HepG2 (cell line): ENCODE data around the gene ELOVL5. TPM values are rescaled to one million over a fixed set of nuclear protein-coding genes. Genes with fewer than 3 reads are reported as not detected.
A peak's percentile ranks its signal among the peaks of the same experiment; 100 is the strongest.

Experiments
- ATAC-seq: fragments of 200-7000 bp; cut with Tn5 transposase; 3 replicates; pipeline ENCODE4 v1.9.1; 2020; ENCODE audit warnings: mild to moderate bottlenecking, moderate library complexity
- BruUV-seq: library from RNA; stranded (reverse); fragments of 400-500 nt; replicated peaks from 2 replicates; lab custom pipeline; 2021; lab: Mats Ljungman, UMichigan
- CTCF ChIA-PET: fragments of 300-600 bp; formaldehyde crosslinking; extraction: SDS; loops from one replicate; lab custom pipeline; 2021; ENCODE audit warnings: low total read pairs, inconsistent platforms, low intra/inter-chr PET ratio; lab: Yijun Ruan, JAX
- POLR2A ChIA-PET: fragments of 350-600 bp; sonication (Branson Sonifier 250); formaldehyde crosslinking; loops from one replicate; lab custom pipeline; 2020; ENCODE audit warnings: antibody characterized with exemption, inconsistent platforms; lab: Yijun Ruan, JAX
- DNase-seq: peaks from one replicate; pipeline ENCODE4 v3.0.0-alpha.2; 2015; ENCODE audit warnings: low spot score
- FAIRE-seq: peaks from 3 replicates; lab custom pipeline; 2011; peaks lifted over from hg19 to GRCh38; lab: Jason Lieb, UNC
- H2AFZ ChIP-seq: one replicate; pipeline ENCODE4 v1.6.1; 2011; ENCODE audit warnings: low read length, inconsistent platforms
- H3K27ac ChIP-seq: fragments of 300-600 bp; 3 replicates; pipeline ENCODE4 v1.8.0; 2011; ENCODE audit warnings: mixed run types, mild to moderate bottlenecking, mixed read lengths, low read length, inconsistent platforms; ENCODE audit not compliant: insufficient read depth; ENCODE audit errors: extremely low read length
- H3K27me3 ChIP-seq, 2 experiments: fragments of 200-600 bp in 1 of 2; 2 replicates in 1 of 2; 3 replicates in 1 of 2; pipeline versions ENCODE4 v1.6.0 to v1.8.0; 2011; ENCODE audit warnings: low read length in 2 of 2, mild to moderate bottlenecking in 2 of 2, moderate library complexity in 2 of 2, inconsistent platforms in 1 of 2; ENCODE audit not compliant: insufficient read depth in 2 of 2, control insufficient read depth in 1 of 2
- H3K36me3 ChIP-seq, 2 experiments: fragments of 200-600 bp in 1 of 2; replicated peaks in 1 of 2; 2 replicates in 1 of 2; 3 replicates in 1 of 2; pipeline versions ENCODE4 v1.5.1 to v1.8.0; 2011; ENCODE audit warnings: low read length in 2 of 2, inconsistent platforms in 1 of 2; ENCODE audit not compliant: insufficient read depth in 2 of 2, control insufficient read depth in 1 of 2
- H3K4me1 ChIP-seq: 2 replicates; pipeline ENCODE4 v1.5.1; 2012; ENCODE audit warnings: low read length, inconsistent platforms; ENCODE audit not compliant: insufficient read depth
- H3K4me2 ChIP-seq: 2 replicates; pipeline ENCODE4 v1.6.0; 2011; ENCODE audit warnings: low read depth, low read length, inconsistent platforms
- H3K4me3 ChIP-seq, 3 experiments: fragments of 200-600 bp in 1 of 3; sonication (generic), shearing (Covaris generic) in 1 of 3; replicated peaks in 1 of 3; 2 replicates each; pipeline ENCODE4 v1.5.1; 2011 to 2016; ENCODE audit warnings: low read length in 3 of 3, inconsistent platforms in 2 of 3, low read depth in 2 of 3, mild to moderate bottlenecking in 2 of 3, control low read depth in 1 of 3, mixed read lengths in 1 of 3; ENCODE audit not compliant: insufficient read depth in 1 of 3
- H3K79me2 ChIP-seq: one replicate; pipeline ENCODE4 v1.6.1; 2011; ENCODE audit warnings: low read length, inconsistent platforms; ENCODE audit not compliant: insufficient read depth
- H3K9ac ChIP-seq: 2 replicates; pipeline ENCODE4 v1.6.0; 2011; ENCODE audit warnings: mild to moderate bottlenecking, low read depth, low read length, inconsistent platforms; ENCODE audit not compliant: insufficient read depth
- H3K9me3 ChIP-seq: 2 replicates; pipeline ENCODE4 v1.5.1; 2012; ENCODE audit warnings: mild to moderate bottlenecking, low read length
- H4K20me1 ChIP-seq: 2 replicates; pipeline ENCODE4 v1.6.0; 2011; ENCODE audit warnings: inconsistent platforms, mild to moderate bottlenecking, low read length, moderate library complexity; ENCODE audit not compliant: insufficient read depth
- AHR ChIP-seq: IDR thresholded peaks from 2 replicates; pipeline ENCODE4 v1.6.1; 2018; ENCODE audit warnings: missing genetic modification reagents, missing compliant biosample characterization
- BCL3 ChIP-seq: sonication (generic); formaldehyde crosslinking; IDR thresholded peaks from 2 replicates; pipeline ENCODE4 v1.5.1; 2020; ENCODE audit warnings: mild to moderate bottlenecking, missing genetic modification reagents, moderate library complexity
- ISX ChIP-seq: sonication (generic); formaldehyde crosslinking; conservative IDR thresholded peaks from 2 replicates; pipeline ENCODE4 v1.5.0; 2020; ENCODE audit warnings: missing genetic modification reagents
- NFE2L2 ChIP-seq: fragments of 150-350 bp; IDR thresholded peaks from 2 replicates; pipeline ENCODE4 v1.6.1; 2014; ENCODE audit warnings: low read length
- RBM22 ChIP-seq: fragments of 200-400 bp; formaldehyde crosslinking; optimal IDR thresholded peaks from 2 replicates; pipeline ENCODE3; 2017; ENCODE audit warnings: mild to moderate bottlenecking, low read length, moderate library complexity
- SKI ChIP-seq: fragments of 450-650 bp; IDR thresholded peaks from one replicate; pipeline ENCODE4 v1.6.1; 2018; ENCODE audit warnings: mild to moderate bottlenecking; ENCODE audit not compliant: partially characterized antibody
- TMF1 ChIP-seq: sonication (generic); formaldehyde crosslinking; IDR thresholded peaks from 2 replicates; pipeline ENCODE4 v1.8.1; 2022; ENCODE audit warnings: low read depth, missing genetic modification reagents
- ZFP37 ChIP-seq: sonication (generic); formaldehyde crosslinking; IDR thresholded peaks from 2 replicates; pipeline ENCODE4 v1.4.0; 2020; ENCODE audit warnings: missing genetic modification reagents, borderline replicate concordance
- ZNF274 ChIP-seq: sonication (generic); formaldehyde crosslinking; IDR thresholded peaks from 2 replicates; pipeline ENCODE4 v1.5.1; 2020; ENCODE audit warnings: mild to moderate bottlenecking, missing genetic modification reagents
- ZNF557 ChIP-seq: sonication (generic); formaldehyde crosslinking; IDR thresholded peaks from 2 replicates; pipeline ENCODE4 v1.4.0; 2020; ENCODE audit warnings: missing genetic modification reagents
- WGBS: methylation state at CpG from one replicate; pipeline ENCODE4 v1.1.6; 2017; ENCODE audit warnings: low lambda C conversion rate; 5-methylcytosine and 5-hydroxymethylcytosine counted together
- in situ Hi-C: cut with HindIII; loops from 2 replicates; pipeline ENCODE4 v1.10.0; 2017; ENCODE audit warnings: low pct_unique_long_range_greater_than_20kb; ENCODE audit not compliant: extremely low pct_ligation_motif_present
- intact Hi-C: fragments of 100-400 bp; cut with micrococcal nuclease; formaldehyde crosslinking; loops from one replicate; pipeline ENCODE4 v1.10.0; 2022; ENCODE audit not compliant: unreplicated experiment
- polyA plus RNA-seq, 8 experiments: library from polyadenylated mRNA; depleted of rRNA in 3 of 8; stranded (reverse) in 7 of 8; unstranded in 1 of 8; fragments of >200 nt; fragmentation: Illumina TruSeq in 4 of 8; extraction: Trizol in 4 of 8; gene quantifications; 2 replicates each; pipeline versions ENCODE4 v1.2.1 to v1.2.3, GENCODE V29; 2011 to 2016; ENCODE audit warnings: low read depth in 4 of 8, missing spikeins in 1 of 8, mixed read lengths in 1 of 8; ENCODE audit not compliant: insufficient read depth in 1 of 8
- total RNA-seq, 5 experiments: library from RNA; depleted of rRNA; stranded (reverse); fragments of >200 nt; fragmentation: Illumina TruSeq; extraction: Trizol; gene quantifications; 2 replicates each; pipeline ENCODE4 v1.2.3, GENCODE V29; 2016; ENCODE audit warnings: low read depth in 1 of 5
- TF ChIP-seq, protein P1 (sequence below): sonication (generic); formaldehyde crosslinking; IDR thresholded peaks from 2 replicates; pipeline ENCODE4 v1.4.0; 2020; ENCODE audit warnings: missing genetic modification reagents, borderline replicate concordance

The ELOVL5 gene
- total and polyA plus RNA-seq, 2 of the 13 experiments (the other 11 are each of a cell fraction or from before 2014, with no cell fraction given) = 50.1 to 72.4 TPM

DNA sequence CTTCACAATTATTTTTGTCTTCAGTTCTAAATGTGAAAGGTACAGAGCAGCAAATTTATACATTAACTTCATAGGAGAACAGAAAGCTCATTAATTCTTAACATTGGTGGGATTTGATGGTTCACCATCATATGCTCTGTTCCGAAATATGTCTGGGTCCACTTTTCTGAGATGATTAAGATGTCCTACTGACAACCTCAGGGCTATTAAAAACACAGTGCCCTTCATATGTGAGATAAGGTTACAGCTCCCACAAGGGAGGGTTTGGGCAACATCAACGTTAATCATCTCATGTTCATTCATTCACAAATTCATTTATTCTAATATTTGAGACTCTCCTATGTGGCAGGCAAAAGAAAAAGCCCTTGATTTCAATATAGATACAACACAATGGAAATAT, 91.2 kb downstream of the ELOVL5 start (continued):
- TF ChIP-seq, protein P1, sequence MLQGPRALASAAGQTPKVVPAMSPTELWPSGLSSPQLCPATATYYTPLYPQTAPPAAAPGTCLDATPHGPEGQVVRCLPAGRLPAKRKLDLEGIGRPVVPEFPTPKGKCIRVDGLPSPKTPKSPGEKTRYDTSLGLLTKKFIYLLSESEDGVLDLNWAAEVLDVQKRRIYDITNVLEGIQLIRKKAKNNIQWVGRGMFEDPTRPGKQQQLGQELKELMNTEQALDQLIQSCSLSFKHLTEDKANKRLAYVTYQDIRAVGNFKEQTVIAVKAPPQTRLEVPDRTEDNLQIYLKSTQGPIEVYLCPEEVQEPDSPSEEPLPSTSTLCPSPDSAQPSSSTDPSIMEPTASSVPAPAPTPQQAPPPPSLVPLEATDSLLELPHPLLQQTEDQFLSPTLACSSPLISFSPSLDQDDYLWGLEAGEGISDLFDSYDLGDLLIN = no peak
- TF ChIP-seq ISX (CRISPR knock-in tag) (no peak), ZNF557 (no peak)

GRCh38 chr6:53257001-53257400, 91.7 kb downstream of the ELOVL5 start:
- POLR2A ChIA-PET = no interaction called here
- intact Hi-C loops (no loop called here), in situ Hi-C loops (no loop called here)
- BruUV-seq = no TSS peak
- Histone ChIP-seq H3K36me3 (peaks cover 3 to 17% of the 10 kb centered on the region in 2 experiments; a peak in 4 of 5 replicates), H3K4me2 (no peak overlapping the region), H3K79me2 (no peaks in the 10 kb centered on the region), H3K27ac (no peak overlapping the region), H3K27me3 (no peaks in the 10 kb centered on the region; a peak in 1 of 5 replicates), H3K4me3 (no peak overlapping the region), H3K9ac (no peak overlapping the region), H3K9me3 (no peaks in the 10 kb centered on the region), H2AFZ (no peak overlapping the region), H3K4me1 (no peaks in the 10 kb centered on the region), H4K20me1 (no peaks in the 10 kb centered on the region)
- ATAC-seq = no peak
- CTCF ChIA-PET = no interaction called here
- TF ChIP-seq ZFP37 (CRISPR knock-in tag) (no peak), RBM22 (peak; percentile 45), NFE2L2 (no peak), ZNF274 (CRISPR knock-in tag) (no peak), SKI (no peak), BCL3 (CRISPR knock-in tag) (no peak), TMF1 (CRISPR knock-in tag) (no peak), AHR (no peak)
- 76% methylated on average over 3 of the region's 3 CpGs for WGBS
- DNase-seq = no peak
- FAIRE-seq = no peak
